Superior temporal gyrus (tissue), 1 donor: ENCODE data around the gene PSMC1.

Source experiments
- DNase-seq: peaks from one replicate; pipeline ENCODE4 v3.0.0-alpha.2; 2016; ENCODE audit errors: extremely low spot score

PSMC1 gene

GRCh38 chr14:90302529-90303303 lies 46.4 kb downstream of the PSMC1 start:
- DNase-seq: peak; percentile 47

GRCh38 chr14:90303473-90303872 lies 47.1 kb downstream of the PSMC1 start:
- DNase-seq: no peak

- DNase-seq: no peak
These were observed 48.1 kb downstream of the PSMC1 start for GRCh38 chr14:90304502-90304901.

- no peak for DNase-seq
These were observed 48.8 kb downstream of the PSMC1 start for GRCh38 chr14:90305176-90305601.

GRCh38 chr14:90308561-90308960 lies 52.2 kb downstream of the PSMC1 start:
- DNase-seq: peak; percentile 64

- no peak for DNase-seq
These were observed 60.9 kb downstream of the PSMC1 start for GRCh38 chr14:90317286-90317685.

- DNase-seq: no peak
These were observed 61.7 kb downstream of the PSMC1 start for GRCh38 chr14:90318016-90318415.

- DNase-seq: no peak
These were observed 62.8 kb downstream of the PSMC1 start for GRCh38 chr14:90319173-90319572.

GRCh38 chr14:90319634-90320541 lies 63.5 kb downstream of the PSMC1 start:
- DNase-seq: no peak

- no peak for DNase-seq
These were observed 65.5 kb downstream of the PSMC1 start for GRCh38 chr14:90321891-90322290.
